ENCODE results near the gene KIF27.
"Not testable (repeated sequence)": the region's sequence is repeated elsewhere in the genome, so short reads cannot be mapped to it uniquely, and the experiment has no call there.

Gene KIF27

GRCh38 chr9:83881687-83882408, 39.4 kb downstream of the KIF27 start:
- not testable (repeated sequence) for H3K9ac ChIP-seq (ENCODE audit: low read length); H3K4me1 ChIP-seq (ENCODE audit: low read length); H3K4me2 ChIP-seq (ENCODE audit: low read depth, low read length); H3K27me3 ChIP-seq (replicated peaks; ENCODE audit: insufficient read depth, low read length); H3K4me3 ChIP-seq (ENCODE audit: low read length); H3K9me2 ChIP-seq (replicated peaks; ENCODE audit: insufficient read depth, low read length); H3K9me3 ChIP-seq (replicated peaks; ENCODE audit: insufficient read depth, low read length); H3F3A ChIP-seq (ENCODE audit: insufficient read depth, low read length); H3K79me2 ChIP-seq (ENCODE audit: low read length); H3K36me3 ChIP-seq (replicated peaks; ENCODE audit: insufficient read depth, low read length); H2AFZ ChIP-seq (ENCODE audit: low read length); H4K20me1 ChIP-seq (ENCODE audit: insufficient read depth, low read length); DNase-seq; H3K27ac ChIP-seq (ENCODE audit: low read length)

GRCh38 chr9:83875559-83875958, 45.7 kb downstream of the KIF27 start:
- not testable (repeated sequence) for H4K20me1 ChIP-seq (ENCODE audit: insufficient read depth, low read length); H3K4me3 ChIP-seq (ENCODE audit: low read length); H3F3A ChIP-seq (ENCODE audit: insufficient read depth, low read length); H3K9me3 ChIP-seq (replicated peaks; ENCODE audit: insufficient read depth, low read length); H3K27me3 ChIP-seq (replicated peaks; ENCODE audit: insufficient read depth, low read length); H3K4me2 ChIP-seq (ENCODE audit: low read depth, low read length); H3K9ac ChIP-seq (ENCODE audit: low read length); H3K9me2 ChIP-seq (replicated peaks; ENCODE audit: insufficient read depth, low read length); H3K27ac ChIP-seq (ENCODE audit: low read length); DNase-seq; H3K79me2 ChIP-seq (ENCODE audit: low read length); H2AFZ ChIP-seq (ENCODE audit: low read length); H3K4me1 ChIP-seq (ENCODE audit: low read length); H3K36me3 ChIP-seq (replicated peaks; ENCODE audit: insufficient read depth, low read length)

DNA sequence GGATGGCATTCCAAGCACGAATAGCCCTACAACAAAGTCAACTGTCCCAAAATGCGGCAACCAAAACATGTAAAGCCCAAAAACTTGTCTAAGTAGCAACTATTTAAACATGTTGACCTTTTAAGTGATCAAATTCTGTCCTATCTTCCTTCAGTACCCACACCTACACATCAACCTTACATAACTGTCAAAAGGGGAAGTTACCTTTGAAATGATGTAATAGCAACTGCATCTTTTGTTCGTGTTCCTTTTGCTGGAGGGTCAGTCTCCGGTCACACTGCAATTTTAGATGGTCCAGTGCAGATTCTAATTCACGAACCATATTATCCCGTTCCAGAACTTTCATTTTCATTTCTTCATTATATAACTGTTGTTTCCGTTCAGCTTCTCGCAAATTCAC, 71.3 kb downstream of the KIF27 start:
- DNase-seq = not testable (repeated sequence)

GRCh38 chr9:83837070-83837643, 84.1 kb downstream of the KIF27 start:
- H3K27ac ChIP-seq (ENCODE audit: low read length); H3K9ac ChIP-seq (ENCODE audit: low read length); H3K9me2 ChIP-seq (replicated peaks; ENCODE audit: insufficient read depth, low read length); H4K20me1 ChIP-seq (ENCODE audit: insufficient read depth, low read length); H3K79me2 ChIP-seq (ENCODE audit: low read length); H3F3A ChIP-seq (ENCODE audit: insufficient read depth, low read length); H3K27me3 ChIP-seq (replicated peaks; ENCODE audit: insufficient read depth, low read length); DNase-seq; H3K4me1 ChIP-seq (ENCODE audit: low read length); H3K36me3 ChIP-seq (replicated peaks; ENCODE audit: insufficient read depth, low read length); H3K9me3 ChIP-seq (replicated peaks; ENCODE audit: insufficient read depth, low read length); H2AFZ ChIP-seq (ENCODE audit: low read length); H3K4me2 ChIP-seq (ENCODE audit: low read depth, low read length); H3K4me3 ChIP-seq (ENCODE audit: low read length): not testable (repeated sequence)
- TF ChIP-seq CTCF (IDR thresholded peaks at IDR 0.05; ENCODE audit: low read length) = 0 out of 2 replicates have a peak, but pooled peaks have one; percentile 9

More for the DNA sequence above, 71.3 kb downstream of the KIF27 start:
- H3K9me3 ChIP-seq (replicated peaks; ENCODE audit: insufficient read depth, low read length); H3K4me1 ChIP-seq (ENCODE audit: low read length); H3K36me3 ChIP-seq (replicated peaks; ENCODE audit: insufficient read depth, low read length); H3K9me2 ChIP-seq (replicated peaks; ENCODE audit: insufficient read depth, low read length); H3K4me2 ChIP-seq (ENCODE audit: low read depth, low read length); H3K27ac ChIP-seq (ENCODE audit: low read length); H3K4me3 ChIP-seq (ENCODE audit: low read length); H3K79me2 ChIP-seq (ENCODE audit: low read length); H3K9ac ChIP-seq (ENCODE audit: low read length); H2AFZ ChIP-seq (ENCODE audit: low read length); H3K27me3 ChIP-seq (replicated peaks; ENCODE audit: insufficient read depth, low read length); H4K20me1 ChIP-seq (ENCODE audit: insufficient read depth, low read length); H3F3A ChIP-seq (ENCODE audit: insufficient read depth, low read length): not testable (repeated sequence)

DNA sequence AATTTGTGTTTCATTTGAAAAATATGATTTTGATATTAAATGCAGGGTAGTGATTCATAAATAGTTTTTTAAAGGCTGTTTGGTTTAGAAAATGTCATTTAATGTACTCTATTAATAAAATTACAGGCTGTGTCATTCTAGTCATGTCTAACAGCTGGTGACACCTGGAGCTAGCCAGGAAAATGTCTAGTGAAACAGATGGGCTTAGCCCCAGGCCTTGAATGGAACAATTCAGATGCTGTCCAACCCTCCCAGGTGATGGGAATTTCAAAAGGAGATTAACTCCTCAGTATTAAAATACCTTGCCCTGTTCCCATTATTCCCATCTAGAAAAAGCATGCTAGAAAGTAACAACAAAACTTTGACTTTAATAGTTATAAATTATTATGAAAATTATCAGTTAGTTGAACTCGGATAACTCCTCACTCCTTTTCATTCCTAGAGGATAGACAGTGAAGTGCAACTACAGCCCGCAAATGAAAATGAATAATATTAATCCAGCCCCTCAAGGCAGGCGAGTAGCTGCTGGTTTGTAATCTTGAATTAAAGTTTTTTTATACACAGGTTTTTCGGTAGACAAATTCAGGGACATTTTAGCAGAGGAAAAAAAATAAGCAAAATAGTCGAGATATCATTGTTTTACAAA, 90.7 kb downstream of the KIF27 start:
- H3K27ac ChIP-seq (ENCODE audit: low read length); H3K9ac ChIP-seq (ENCODE audit: low read length); H3F3A ChIP-seq (ENCODE audit: insufficient read depth, low read length); H3K9me2 ChIP-seq (replicated peaks; ENCODE audit: insufficient read depth, low read length); H3K79me2 ChIP-seq (ENCODE audit: low read length); DNase-seq; H4K20me1 ChIP-seq (ENCODE audit: insufficient read depth, low read length); H2AFZ ChIP-seq (ENCODE audit: low read length); H3K4me1 ChIP-seq (ENCODE audit: low read length); H3K4me2 ChIP-seq (ENCODE audit: low read depth, low read length); H3K27me3 ChIP-seq (replicated peaks; ENCODE audit: insufficient read depth, low read length); H3K4me3 ChIP-seq (ENCODE audit: low read length); H3K36me3 ChIP-seq (replicated peaks; ENCODE audit: insufficient read depth, low read length); H3K9me3 ChIP-seq (replicated peaks; ENCODE audit: insufficient read depth, low read length): not testable (repeated sequence)

GRCh38 chr9:83824986-83825623, 96.1 kb downstream of the KIF27 start:
- not testable (repeated sequence) for H3K9me2 ChIP-seq (replicated peaks; ENCODE audit: insufficient read depth, low read length); H3K36me3 ChIP-seq (replicated peaks; ENCODE audit: insufficient read depth, low read length); H3K27ac ChIP-seq (ENCODE audit: low read length); H3K27me3 ChIP-seq (replicated peaks; ENCODE audit: insufficient read depth, low read length); H3K79me2 ChIP-seq (ENCODE audit: low read length); H2AFZ ChIP-seq (ENCODE audit: low read length); H3K9me3 ChIP-seq (replicated peaks; ENCODE audit: insufficient read depth, low read length); H3F3A ChIP-seq (ENCODE audit: insufficient read depth, low read length); H3K4me3 ChIP-seq (ENCODE audit: low read length); H3K9ac ChIP-seq (ENCODE audit: low read length); H3K4me2 ChIP-seq (ENCODE audit: low read depth, low read length); H3K4me1 ChIP-seq (ENCODE audit: low read length); DNase-seq; H4K20me1 ChIP-seq (ENCODE audit: insufficient read depth, low read length)
